OCI-LY3 (cell line): ENCODE data around the gene STK32B.
"Not testable (repeated sequence)": the region's sequence is repeated elsewhere in the genome, so short reads cannot be mapped to it uniquely, and the experiment has no call there.

Experiments
- H2AFZ ChIP-seq: fragments of 200-600, 300-600 bp; shearing (Covaris generic); 2 replicates; pipeline ENCODE4 v1.6.0; 2014; ENCODE audit warnings: antibody characterized with exemption, low read depth, low read length
- H3K27ac ChIP-seq: fragments of 200-600, 300-600 bp; sonication (generic); 2 replicates; pipeline ENCODE4 v1.5.1; 2014; ENCODE audit warnings: mild to moderate bottlenecking, low read length, moderate library complexity, mixed read lengths
- H3K27me3 ChIP-seq: fragments of 200-600, 300-600 bp; sonication (generic); 2 replicates; pipeline ENCODE4 v1.6.1; 2014; ENCODE audit warnings: low read depth, low read length, mixed read lengths
- H3K36me3 ChIP-seq: fragments of 200-600, 300-600 bp; sonication (generic); replicated peaks from 2 replicates; pipeline ENCODE3; 2014; ENCODE audit warnings: low read depth, low read length, mixed read lengths
- H3K4me1 ChIP-seq: fragments of 300-600, 200-600 bp; sonication (generic); 2 replicates; pipeline ENCODE4 v1.6.1; 2014; ENCODE audit warnings: low read length, mixed read lengths
- H3K4me2 ChIP-seq: fragments of 200-600, 300-600 bp; sonication (generic); 2 replicates; pipeline ENCODE4 v1.6.1; 2014; ENCODE audit warnings: low read length, mixed read lengths
- H3K4me3 ChIP-seq: fragments of 300-600, 200-600 bp; sonication (generic); 2 replicates; pipeline ENCODE4 v1.5.1; 2014; ENCODE audit warnings: antibody characterized with exemption, mild to moderate bottlenecking, low read length, moderate library complexity
- H3K79me2 ChIP-seq: fragments of 300-600, 200-600 bp; shearing (Covaris generic); 2 replicates; pipeline ENCODE4 v1.6.1; 2014; ENCODE audit warnings: mild to moderate bottlenecking, low read length, mixed read lengths
- H3K9ac ChIP-seq: fragments of 300-600, 200-600 bp; shearing (Covaris generic); 2 replicates; pipeline ENCODE4 v1.6.0; 2014; ENCODE audit warnings: mild to moderate bottlenecking, low read length, moderate library complexity
- H3K9me3 ChIP-seq: fragments of 200-600, 300-600 bp; shearing (Covaris generic); 2 replicates; pipeline ENCODE4 v1.6.1; 2014; ENCODE audit warnings: low read length, mixed read lengths; ENCODE audit not compliant: insufficient read depth
- H4K20me1 ChIP-seq: fragments of 200-600, 300-600 bp; sonication (generic); 2 replicates; pipeline ENCODE4 v1.6.1; 2016; ENCODE audit warnings: low read length, mixed read lengths; ENCODE audit not compliant: insufficient read depth
- CTCF ChIP-seq: fragments of 200-600, 300-600 bp; sonication (generic); IDR thresholded peaks from 2 replicates; pipeline ENCODE4 v1.5.1; 2014; ENCODE audit warnings: antibody characterized with exemption, low read length, low read depth
- EZH2phosphoT487 ChIP-seq: fragments of 200-600 bp; shearing (Covaris generic); IDR thresholded peaks from 2 replicates; pipeline ENCODE4 v1.6.1; 2018; ENCODE audit warnings: antibody characterized with exemption, mixed run types, low read depth

Gene STK32B

GRCh38 chr4:5277079-5277478 is 225.8 kb downstream of the STK32B start:
- Histone ChIP-seq H3K9ac (no peak overlapping the region), H3K79me2 (no peaks in the 10 kb centered on the region), H4K20me1 (no peaks in the 10 kb centered on the region), H3K36me3 (no peaks in the 10 kb centered on the region), H3K4me3 (no peak overlapping the region), H2AFZ (no peak overlapping the region), H3K4me2 (no peak overlapping the region), H3K27ac (no peak overlapping the region), H3K27me3 (no peaks in the 10 kb centered on the region), H3K9me3 (peaks cover 6% of the 10 kb centered on the region; the same call in 1 of the 2 replicates), H3K4me1 (peaks cover 32% of the 10 kb centered on the region)
- TF ChIP-seq CTCF (no peak), EZH2phosphoT487 (no peak)

- Histone ChIP-seq H3K36me3 (no peaks in the 10 kb centered on the region), H3K9me3 (peaks cover 6% of the 10 kb centered on the region; the same call in 1 of the 2 replicates), H3K79me2 (no peaks in the 10 kb centered on the region), H3K9ac (no peak overlapping the region), H3K27ac (no peak overlapping the region), H2AFZ (no peak overlapping the region), H4K20me1 (no peaks in the 10 kb centered on the region), H3K4me3 (no peak overlapping the region), H3K4me2 (no peak overlapping the region; the same call in 1 of the 2 replicates), H3K4me1 (peaks cover 32% of the 10 kb centered on the region), H3K27me3 (no peaks in the 10 kb centered on the region)
- no peak for TF ChIP-seq EZH2phosphoT487
- TF ChIP-seq CTCF: no peak
Observed at GRCh38 chr4:5278213-5278612, 226.9 kb downstream of the STK32B start.

GRCh38 chr4:5280069-5280468 is 228.8 kb downstream of the STK32B start:
- H3K4me2 ChIP-seq: peak overlapping the region; percentile 47; the same call in 1 of the 2 replicates
- H3K27me3 ChIP-seq, H3K79me2 ChIP-seq, H3K4me3 ChIP-seq, H3K9me3 ChIP-seq, H3K9ac ChIP-seq, H4K20me1 ChIP-seq, H3K36me3 ChIP-seq, H3K27ac ChIP-seq, H2AFZ ChIP-seq: not testable (repeated sequence)
- peaks cover 32% of the 10 kb centered on the region for H3K4me1 ChIP-seq

- H3K27ac ChIP-seq: peak overlapping the region; percentile 33
- H3K4me2 ChIP-seq: peak overlapping the region; percentile 47
- no peaks in the 10 kb centered on the region for H3K36me3 ChIP-seq
Observed at GRCh38 chr4:5280828-5281227, 229.5 kb downstream of the STK32B start.

More at GRCh38 chr4:5280828-5281227, 229.5 kb downstream of the STK32B start:
- peak overlapping the region; percentile 9; the same call in 1 of the 2 replicates for H3K4me3 ChIP-seq
- TF ChIP-seq CTCF (no peak), EZH2phosphoT487 (no peak)
- peaks cover 32% of the 10 kb centered on the region for H3K4me1 ChIP-seq
- H4K20me1 ChIP-seq: no peaks in the 10 kb centered on the region
- H2AFZ ChIP-seq: no peak overlapping the region
- H3K9me3 ChIP-seq: peaks cover 6% of the 10 kb centered on the region; the same call in 1 of the 2 replicates
- no peak overlapping the region for H3K9ac ChIP-seq
- H3K79me2 ChIP-seq: no peaks in the 10 kb centered on the region
- no peaks in the 10 kb centered on the region for H3K27me3 ChIP-seq
